Keratinocyte (primary cell): ENCODE measurements around the gene OR7A5. TPM values are rescaled to one million over a fixed set of nuclear protein-coding genes. Genes with fewer than 3 reads are reported as not detected.

Experiments
- DNase-seq: peaks from one replicate; pipeline ENCODE4 v3.0.0-alpha.2; 2011; ENCODE audit warnings: low read depth, missing footprints, low spot score
- FAIRE-seq: peaks from 2 replicates; lab custom pipeline; 2011; peaks lifted over from hg19 to GRCh38; lab: Jason Lieb, UNC
- H2AFZ ChIP-seq: 2 replicates; pipeline ENCODE4 v1.6.0; 2012; ENCODE audit warnings: low read length, control low read depth, inconsistent platforms; ENCODE audit not compliant: control insufficient read depth
- H3K27ac ChIP-seq: 2 replicates; pipeline ENCODE4 v1.5.1; 2011; ENCODE audit warnings: low read length; ENCODE audit not compliant: control insufficient read depth, insufficient read depth
- H3K27me3 ChIP-seq: 3 replicates; pipeline ENCODE4 v1.6.0; 2011; ENCODE audit warnings: low read length; ENCODE audit not compliant: control insufficient read depth, insufficient read depth; ENCODE audit errors: extremely low read depth
- H3K36me3 ChIP-seq, 2 experiments: 2 replicates in 1 of 2; 3 replicates in 1 of 2; pipeline ENCODE4 v1.5.1; 2011; ENCODE audit warnings: low read length in 2 of 2, mild to moderate bottlenecking in 1 of 2; ENCODE audit not compliant: control insufficient read depth in 2 of 2, insufficient read depth in 2 of 2; ENCODE audit errors: extremely low read depth in 1 of 2
- H3K4me1 ChIP-seq: 3 replicates; pipeline ENCODE4 v1.5.1; 2011; ENCODE audit warnings: low read length; ENCODE audit not compliant: control insufficient read depth, insufficient read depth; ENCODE audit errors: extremely low read depth
- H3K4me2 ChIP-seq: 3 replicates; pipeline ENCODE4 v1.6.0; 2011; ENCODE audit warnings: low read depth, low read length; ENCODE audit not compliant: control insufficient read depth, insufficient read depth; ENCODE audit errors: extremely low read depth
- H3K4me3 ChIP-seq, 3 experiments: fragments of 200-600 bp in 1 of 3; sonication (generic) in 1 of 3; 2 replicates in 2 of 3; 3 replicates in 1 of 3; pipeline ENCODE4 v1.5.1; 2011 to 2016; ENCODE audit warnings: low read length in 3 of 3, mild to moderate bottlenecking in 3 of 3, control low read depth in 2 of 3, inconsistent platforms in 1 of 3, low read depth in 1 of 3, mixed read lengths in 1 of 3, mixed run types in 1 of 3, moderate library complexity in 1 of 3; ENCODE audit not compliant: control insufficient read depth in 2 of 3, insufficient read depth in 2 of 3; ENCODE audit errors: extremely low read depth in 1 of 3
- H3K79me2 ChIP-seq: 2 replicates; pipeline ENCODE4 v1.6.0; 2012; ENCODE audit warnings: low read length; ENCODE audit not compliant: control insufficient read depth, insufficient read depth
- H3K9ac ChIP-seq: 3 replicates; pipeline ENCODE4 v1.6.0; 2011; ENCODE audit warnings: low read length; ENCODE audit not compliant: control insufficient read depth, insufficient read depth; ENCODE audit errors: extremely low read depth
- H3K9me1 ChIP-seq: 3 replicates; pipeline ENCODE4 v1.6.0; 2011; ENCODE audit warnings: low read length; ENCODE audit not compliant: control insufficient read depth, insufficient read depth; ENCODE audit errors: extremely low read depth
- H3K9me3 ChIP-seq: 2 replicates; pipeline ENCODE4 v1.5.1; 2012; ENCODE audit warnings: low read depth, low read length; ENCODE audit not compliant: control insufficient read depth
- H4K20me1 ChIP-seq: 3 replicates; pipeline ENCODE4 v1.6.0; 2011; ENCODE audit warnings: low read length; ENCODE audit not compliant: control insufficient read depth, insufficient read depth; ENCODE audit errors: extremely low read depth
- CTCF ChIP-seq, 3 experiments: IDR thresholded peaks in 1 of 3; conservative IDR thresholded peaks in 1 of 3; optimal IDR thresholded peaks in 1 of 3; 2 replicates in 2 of 3; 3 replicates in 1 of 3; pipeline versions ENCODE3 to v1.5.1; 2011; ENCODE audit warnings: low read length in 3 of 3, mild to moderate bottlenecking in 3 of 3, moderate library complexity in 2 of 3, control low read depth in 1 of 3, inconsistent platforms in 1 of 3; ENCODE audit not compliant: insufficient read depth in 2 of 3; ENCODE audit errors: extremely low read depth in 1 of 3
- EZH2 ChIP-seq: IDR thresholded peaks from one replicate; pipeline ENCODE4 v1.6.1; 2012; ENCODE audit warnings: inconsistent platforms, mild to moderate bottlenecking, low read length, moderate library complexity
- dilution Hi-C: fragments of 300-500 bp; cut with MboI; formaldehyde crosslinking; loops from one replicate; pipeline ENCODE4 v1.7.0; 2020; ENCODE audit warnings: low sequenced_read_pairs; ENCODE audit not compliant: extremely low pct_ligation_motif_present
- polyA minus RNA-seq, 3 experiments: library from RNA; depleted of rRNA, polyadenylated mRNA; stranded (reverse); fragments of >200 nt; gene quantifications; 1 replicate in 1 of 3; 2 replicates in 1 of 3; 3 replicates in 1 of 3; pipeline ENCODE4 v1.2.3, GENCODE V29; 2011
- polyA plus RNA-seq, 5 experiments: library from polyadenylated mRNA; depleted of rRNA in 3 of 5; stranded (reverse) in 3 of 5; stranded (forward) in 1 of 5; unstranded in 1 of 5; fragments of >200 nt; gene quantifications; 1 replicate in 1 of 5; 2 replicates in 3 of 5; 3 replicates in 1 of 5; pipeline versions ENCODE4 v1.2.1 to v1.2.3, GENCODE V29; 2011 to 2012; ENCODE audit warnings: missing spikeins in 2 of 5, low read depth in 1 of 5, low replicate concordance in 1 of 5

Gene OR7A5
- polyA plus RNA-seq (0.01 to 0.13 TPM in 2 of 3 replicates, not detected in the other), polyA minus RNA-seq (0.19 to 0.40 TPM in 2 of 3 replicates, not detected in the other)
- not detected for polyA plus RNA-seq (2011; ENCODE audit: low read depth)
- polyA plus RNA-seq (2011; cell fraction: cytosol; rRNA removed) = not detected in 2 replicates
- polyA plus RNA-seq (2011; cell fraction: nucleus; rRNA removed) = not detected in 2 replicates
- polyA plus RNA-seq (2012; ENCODE audit: low replicate concordance) = not detected in 2 replicates
- not detected for polyA minus RNA-seq (2011; cell fraction: cytosol; rRNA and poly(A)+ RNA removed)
- polyA minus RNA-seq (2011; cell fraction: nucleus; rRNA and poly(A)+ RNA removed) = not detected in 2 replicates

GRCh38 chr19:14835011-14835410 is at the start of gene OR7A5, which contains the start of gene OR7C1:
TSS of gene OR7A5 (minus strand) at chr19:14835185. CDS start at chr19:14828241, 6,944 bp downstream.
TSS of gene OR7C1 (minus strand) at chr19:14835185. CDS start at chr19:14800136, 35,049 bp downstream.
- FAIRE-seq (peak; percentile 20), DNase-seq (no peak)
- Histone ChIP-seq H3K9me3 (no peaks in the 10 kb centered on the region), H3K27ac (no peak within 1 kb of the TSS), H3K36me3 (no peaks in the 10 kb centered on the region), H3K9me1 (no peaks in the 10 kb centered on the region), H3K4me2 (peak within 1 kb of the TSS; percentile 2), H3K27me3 (no peaks in the 10 kb centered on the region), H3K4me3 (no peak within 1 kb of the TSS), H3K9ac (no peak within 1 kb of the TSS), H4K20me1 (no peaks in the 10 kb centered on the region), H3K79me2 (no peaks in the 10 kb centered on the region), H3K4me1 (no peaks in the 10 kb centered on the region), H2AFZ (no peak within 1 kb of the TSS)
- TF ChIP-seq CTCF (optimal IDR thresholded peaks at IDR 0.05 in 1 of 3, IDR thresholded peaks at IDR 0.05 in 1 of 3, conservative IDR thresholded peaks at IDR 0.05 in 1 of 3; ENCODE audit: extremely low read depth in 1 of 3, insufficient read depth in 2 of 3, low read length in 3 of 3) (no peak), EZH2 (no peak)
- dilution Hi-C loops = no loop called here

DNA sequence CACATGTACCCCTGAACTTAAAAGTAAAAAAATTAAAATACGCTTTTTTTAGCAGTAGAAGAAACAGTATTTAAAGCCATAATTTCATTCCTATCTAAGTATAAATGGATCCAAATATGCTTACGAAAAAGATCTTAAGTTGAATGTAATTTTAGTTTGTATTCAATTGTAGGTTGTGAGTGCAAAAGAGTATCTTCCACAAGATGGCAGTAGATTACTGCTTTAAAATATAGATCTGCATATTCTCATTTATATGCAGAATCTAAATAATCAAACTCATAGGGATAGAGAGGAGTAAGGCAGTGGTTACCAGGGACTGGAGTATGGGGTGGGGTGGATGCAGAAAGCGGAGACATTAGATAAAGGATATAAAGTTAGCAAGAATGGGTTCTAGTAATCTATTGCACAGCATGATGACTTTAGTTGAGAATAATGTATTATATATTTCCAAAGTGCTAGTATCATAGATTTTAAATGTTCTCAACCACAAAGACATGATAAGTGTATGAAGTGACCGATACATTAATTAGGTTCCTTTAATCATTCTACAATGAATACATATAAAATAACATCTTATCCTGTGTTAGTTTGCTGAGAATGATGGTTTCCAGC is 36.7 kb upstream of the OR7A5 start:
- Histone ChIP-seq H3K9me1 (no peaks in the 10 kb centered on the region), H3K9ac (no peak overlapping the region), H2AFZ (no peak overlapping the region), H3K36me3 (no peaks in the 10 kb centered on the region), H3K4me1 (no peaks in the 10 kb centered on the region), H3K27me3 (no peaks in the 10 kb centered on the region), H3K4me2 (no peak overlapping the region), H3K4me3 (no peak overlapping the region), H3K79me2 (no peaks in the 10 kb centered on the region), H4K20me1 (no peaks in the 10 kb centered on the region), H3K27ac (no peak overlapping the region), H3K9me3 (no peaks in the 10 kb centered on the region)
- dilution Hi-C loops = no loop called here
- DNase-seq (no peak), FAIRE-seq (no peak)
- TF ChIP-seq CTCF (optimal IDR thresholded peaks at IDR 0.05 in 1 of 3, IDR thresholded peaks at IDR 0.05 in 1 of 3, conservative IDR thresholded peaks at IDR 0.05 in 1 of 3; ENCODE audit: extremely low read depth in 1 of 3, insufficient read depth in 2 of 3, low read length in 3 of 3) = peak in 2 of 3 experiments; percentile 37 to 47
- no peak for TF ChIP-seq EZH2
